NCI-H2196 treated with DMSO at 0.1 percent for 48 hours (cell line): ENCODE data around the gene ARHGEF25.
"Not testable (repeated sequence)": the region's sequence is repeated elsewhere in the genome, so short reads cannot be mapped to it uniquely, and the experiment has no call there.

Experiments
- DNase-seq: peaks from one replicate; lab custom pipeline; 2025; ENCODE audit not compliant: unreplicated experiment; lab: John Stamatoyannopoulos, UW

Gene ARHGEF25

DNA sequence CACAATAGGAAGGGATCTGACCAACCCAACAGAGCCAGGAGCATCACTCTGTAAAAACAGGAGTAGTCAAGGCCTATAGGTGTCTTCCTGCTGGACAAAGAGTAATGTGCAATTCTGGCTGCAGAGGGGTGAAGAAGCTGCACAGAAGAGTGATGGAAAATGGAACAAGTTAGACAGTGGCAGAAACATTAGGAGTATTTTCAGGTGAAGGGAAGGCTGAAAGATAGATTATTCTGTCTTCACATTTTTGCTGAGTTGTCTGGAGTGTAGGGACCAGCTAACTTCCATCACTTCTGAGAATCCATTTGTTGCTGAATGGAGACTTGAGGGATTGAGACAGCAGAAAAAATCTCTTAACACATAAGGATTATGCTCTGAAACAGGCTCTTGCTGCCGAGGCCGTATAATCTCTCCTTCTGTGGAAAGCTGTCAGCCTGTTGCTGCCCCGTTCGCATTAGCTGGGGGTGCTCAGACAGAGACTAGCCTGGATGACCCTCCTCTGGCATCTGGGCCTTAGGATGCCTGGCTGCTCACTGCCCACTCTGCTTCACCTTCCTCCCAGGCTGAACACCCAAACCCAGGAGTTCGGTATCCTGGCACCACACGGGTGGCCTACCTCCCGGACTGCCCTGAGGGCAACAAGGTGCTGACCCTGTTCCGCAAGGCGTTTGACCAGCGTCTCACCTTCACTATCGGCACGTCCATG, 3.1 kb upstream of the ARHGEF25 start:
- no peak for DNase-seq

GRCh38 chr12:57609101-57609780, 2.0 kb upstream of the ARHGEF25 start:
- no peak for DNase-seq

GRCh38 chr12:57609781-57610553, 1.3 kb upstream of the ARHGEF25 start:
- DNase-seq: no peak

GRCh38 chr12:57610554-57611107, 604 bp upstream of the ARHGEF25 start:
- DNase-seq: no peak

GRCh38 chr12:57611827-57612710, 834 bp downstream of the ARHGEF25 start:
- no peak for DNase-seq

DNA sequence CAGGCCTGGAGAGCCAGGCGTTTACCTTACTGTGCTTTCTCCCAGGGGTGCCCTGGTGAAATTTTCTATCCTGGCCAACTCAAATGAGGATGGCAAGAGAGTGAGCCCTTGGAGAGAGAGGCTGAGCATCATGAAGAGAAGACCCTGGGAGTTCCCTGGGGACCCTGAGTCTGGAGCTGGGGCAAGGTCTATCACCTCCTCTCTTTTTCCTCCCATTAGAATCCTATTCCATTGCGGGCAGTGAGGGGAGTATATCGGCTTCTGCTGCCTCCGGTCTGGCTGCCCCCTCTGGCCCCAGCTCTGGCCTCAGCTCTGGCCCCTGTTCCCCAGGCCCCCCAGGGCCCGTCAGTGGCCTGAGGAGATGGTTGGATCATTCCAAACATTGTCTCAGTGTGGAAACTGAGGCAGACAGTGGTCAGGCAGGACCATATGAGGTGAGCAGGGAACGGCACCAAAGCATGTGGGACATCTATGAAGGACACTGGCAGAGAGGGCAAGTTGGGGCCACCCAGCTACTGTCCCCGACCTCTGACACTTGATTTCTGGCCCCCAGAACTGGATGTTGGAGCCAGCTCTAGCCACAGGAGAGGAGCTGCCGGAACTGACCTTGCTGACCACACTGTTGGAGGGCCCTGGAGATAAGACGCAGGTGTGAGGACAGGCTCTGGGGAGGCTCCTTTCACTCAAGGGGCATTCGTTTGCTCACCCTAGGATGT, 1.6 kb downstream of the ARHGEF25 start:
- DNase-seq: no peak

GRCh38 chr12:57613427-57614109, 2.3 kb downstream of the ARHGEF25 start:
- no peak for DNase-seq

DNA sequence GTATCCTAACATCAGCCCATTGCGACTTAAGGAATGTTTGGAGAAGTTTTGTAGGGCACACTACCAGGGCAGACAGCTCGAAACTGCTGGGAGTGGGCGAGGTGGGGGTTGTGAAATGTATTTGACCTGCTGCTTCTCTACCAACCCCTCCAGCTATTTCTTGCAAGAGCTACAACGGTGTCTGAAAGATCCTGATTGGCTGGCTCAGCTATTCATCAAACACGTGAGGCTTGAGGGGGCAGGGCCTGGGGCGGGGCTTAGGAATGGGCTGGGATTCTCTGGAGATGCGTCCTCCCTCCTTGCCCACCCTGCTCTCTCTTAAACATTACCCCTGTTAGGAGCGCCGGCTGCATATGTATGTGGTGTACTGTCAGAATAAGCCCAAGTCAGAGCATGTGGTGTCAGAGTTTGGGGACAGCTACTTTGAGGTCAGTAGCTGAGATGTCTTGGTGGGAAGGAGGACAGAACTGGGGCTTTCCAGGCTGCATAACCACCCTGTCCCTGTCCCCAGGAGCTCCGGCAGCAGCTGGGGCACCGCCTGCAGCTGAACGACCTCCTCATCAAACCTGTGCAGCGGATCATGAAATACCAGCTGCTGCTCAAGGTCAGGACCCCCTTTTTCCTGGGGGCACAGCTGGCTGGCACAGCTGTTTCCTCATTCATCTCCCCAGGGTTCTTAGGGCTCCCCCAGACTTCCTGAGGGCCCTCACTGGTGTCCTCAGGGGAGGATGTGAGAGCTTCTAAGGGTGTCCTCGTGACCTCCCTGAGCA, 3.1 kb downstream of the ARHGEF25 start:
- no peak for DNase-seq

GRCh38 chr12:57614948-57615500, 3.8 kb downstream of the ARHGEF25 start:
- DNase-seq: no peak

GRCh38 chr12:57615637-57616036, 4.4 kb downstream of the ARHGEF25 start:
- DNase-seq: no peak

DNA sequence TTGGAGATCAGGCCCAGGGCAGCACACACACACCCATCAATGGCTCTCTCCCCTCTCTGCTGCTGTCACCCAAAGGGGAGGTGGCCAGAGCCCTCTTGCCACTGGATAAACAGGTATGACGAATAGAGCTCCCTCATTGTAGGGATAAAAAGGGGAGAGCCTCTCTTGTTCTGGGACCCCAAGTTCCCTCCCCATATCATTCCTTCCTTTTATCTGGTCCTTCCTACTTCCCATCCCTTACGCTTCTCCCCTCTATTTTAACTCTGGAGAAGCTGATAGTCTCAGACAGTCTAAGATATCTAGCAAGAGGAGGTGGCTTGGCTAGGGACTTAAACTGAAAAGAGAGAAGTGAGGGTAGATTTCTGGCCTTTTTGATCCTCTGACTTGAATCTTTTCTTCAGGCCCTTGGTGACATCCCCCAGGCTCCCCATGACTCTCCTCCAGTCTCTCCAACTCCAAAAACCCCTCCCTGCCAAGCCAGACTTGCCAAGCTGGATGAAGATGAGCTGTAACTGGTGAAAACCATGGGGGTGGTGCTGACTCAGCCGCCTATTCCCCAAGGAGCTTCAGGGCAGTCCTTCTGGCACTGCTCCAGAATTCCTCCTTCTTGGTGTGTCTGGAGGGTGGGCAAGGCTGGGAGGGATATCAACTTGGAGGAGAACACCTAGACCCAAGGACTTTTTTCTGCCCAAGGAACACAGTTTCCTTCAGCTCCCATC, 5.3 kb downstream of the ARHGEF25 start:
- DNase-seq: no peak

DNA sequence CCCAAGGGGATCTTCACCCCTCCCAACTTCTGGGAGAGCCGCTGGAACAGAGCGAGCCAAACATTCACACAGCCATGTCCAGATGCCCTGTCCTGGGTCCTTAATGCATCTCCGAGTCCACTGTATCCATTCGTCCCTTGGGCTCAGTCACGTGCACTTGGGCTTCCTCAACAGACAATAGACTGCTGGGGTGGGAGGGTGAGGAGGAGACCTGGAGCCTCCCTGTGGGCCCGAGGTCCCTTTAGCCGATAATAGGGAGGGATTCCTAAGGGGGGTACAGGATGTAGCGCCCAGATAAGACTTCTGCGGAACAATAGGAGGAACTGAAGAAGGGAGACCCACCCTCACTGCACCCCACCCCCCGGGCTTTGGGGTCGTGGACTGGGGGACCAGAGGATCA, 6.7 kb downstream of the ARHGEF25 start:
- no peak for DNase-seq

- DNase-seq: not testable (repeated sequence)
Observed at GRCh38 chr12:57618431-57618830, 7.2 kb downstream of the ARHGEF25 start.

DNA sequence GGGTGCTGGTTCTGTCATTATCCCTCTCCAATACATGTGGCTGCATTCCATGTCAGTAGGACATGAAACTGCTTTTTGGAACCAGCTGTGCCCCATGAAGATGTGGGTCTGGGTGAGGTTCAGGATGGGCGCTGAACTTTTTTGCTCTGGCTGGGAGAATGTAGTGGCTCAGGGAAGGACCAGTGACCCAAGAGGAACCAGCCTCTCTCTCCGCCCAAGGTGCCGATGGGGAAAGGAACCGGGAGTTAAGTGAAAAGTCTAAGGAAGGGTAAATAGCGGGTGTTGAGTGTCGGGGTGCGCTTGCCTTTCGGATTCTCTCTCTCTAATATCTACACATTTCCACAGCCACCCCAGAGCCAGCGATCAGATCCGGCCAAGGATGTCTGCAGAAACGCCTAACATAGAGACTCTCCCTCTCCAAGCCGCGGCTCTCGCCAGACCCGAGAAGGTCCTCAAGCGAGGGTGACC, 7.8 kb downstream of the ARHGEF25 start:
- no peak for DNase-seq

DNA sequence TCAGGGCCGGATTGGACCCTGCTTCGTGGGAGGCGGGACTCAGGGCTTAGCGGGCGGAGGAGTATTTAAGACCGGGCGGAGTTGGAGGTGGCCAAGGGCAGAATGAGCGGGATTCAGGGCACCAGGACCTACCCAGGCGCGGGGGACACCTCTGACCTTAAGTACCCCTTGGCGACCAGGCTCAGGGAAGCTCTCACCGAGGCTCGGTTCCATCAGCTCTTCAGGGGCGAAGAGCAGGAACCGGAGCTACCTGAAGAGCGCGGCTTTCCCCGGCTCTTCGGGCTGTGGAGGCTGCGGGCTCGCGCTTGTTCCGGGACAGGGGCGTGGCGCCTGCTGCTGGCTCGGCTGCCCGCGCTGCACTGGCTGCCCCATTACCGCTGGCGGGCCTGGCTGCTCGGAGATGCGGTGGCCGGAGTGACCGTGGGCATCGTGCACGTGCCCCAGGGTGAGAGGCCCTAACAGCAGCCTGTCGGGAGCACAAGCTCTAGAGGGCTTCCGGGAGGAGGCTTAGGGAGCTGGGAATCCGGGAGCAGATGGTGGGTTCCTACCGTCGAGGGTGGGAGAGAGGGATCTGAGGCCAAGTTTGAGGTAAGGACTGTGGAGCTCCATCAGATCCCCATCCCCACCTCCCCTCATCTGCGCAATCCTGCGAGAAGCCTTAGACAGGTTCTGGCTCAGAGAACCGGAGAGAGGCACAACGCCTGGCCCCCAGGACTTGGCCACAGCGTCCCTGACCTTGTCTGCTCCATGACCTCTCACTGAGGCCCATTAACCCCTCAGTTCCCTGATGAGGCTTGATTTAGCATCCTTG, 8.4 kb downstream of the ARHGEF25 start:
- no peak for DNase-seq

DNA sequence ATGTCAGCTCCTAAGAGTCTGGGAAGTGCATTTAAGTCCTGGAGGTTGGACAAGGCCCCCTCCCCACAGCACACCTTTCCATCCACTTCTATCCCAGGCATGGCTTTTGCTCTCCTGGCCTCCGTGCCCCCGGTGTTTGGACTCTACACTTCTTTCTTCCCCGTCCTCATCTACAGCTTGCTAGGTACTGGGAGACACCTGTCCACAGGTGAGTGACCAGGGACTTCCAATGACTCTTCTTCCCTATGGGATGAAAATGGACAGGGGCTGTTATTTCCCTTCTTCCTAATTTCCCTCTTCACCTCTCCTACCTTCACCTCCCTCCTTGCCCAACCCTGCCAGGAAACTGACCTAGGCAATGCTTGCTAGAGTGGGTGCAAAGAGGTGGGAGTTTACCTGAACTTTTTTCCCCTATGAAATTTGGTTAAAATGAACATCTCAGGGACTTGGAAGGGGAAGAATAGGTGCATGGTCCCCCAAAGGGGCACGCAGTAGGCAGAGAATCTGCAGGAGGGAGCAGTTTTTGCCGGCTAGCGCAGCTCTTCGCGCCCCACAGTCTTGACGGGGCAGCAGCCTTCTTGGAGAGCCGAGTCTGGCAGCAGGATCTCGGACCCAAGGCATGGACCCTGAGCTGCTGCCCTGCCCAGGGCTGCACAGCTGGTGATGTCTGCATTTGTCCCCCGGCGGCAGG, 9.2 kb downstream of the ARHGEF25 start:
- no peak for DNase-seq
